GM10248 (cell line): Measurements from ENCODE around the gene DUSP18.

Source experiments
- CTCF ChIA-PET: fragments of 300-600 bp; sonication (Branson Sonifier 250); formaldehyde crosslinking; extraction: SDS; loops from one replicate; lab custom pipeline; 2021; ENCODE audit warnings: antibody characterized with exemption; lab: Yijun Ruan, JAX
- POLR2A ChIA-PET: fragments of 350-650 bp; sonication (Branson Sonifier 250); formaldehyde crosslinking; extraction: SDS; loops from one replicate; lab custom pipeline; 2020; ENCODE audit warnings: antibody characterized with exemption; lab: Yijun Ruan, JAX
- DNase-seq: peaks from one replicate; pipeline ENCODE4 v3.0.0; 2012; ENCODE audit errors: extremely low spot score
- TF ChIP-seq, protein P1 (sequence below): IDR thresholded peaks from 2 replicates; pipeline ENCODE4 v1.5.1; 2012; ENCODE audit warnings: mild to moderate bottlenecking, low read depth; ENCODE audit errors: extremely low read depth, missing control alignments, control extremely low read depth

DUSP18 gene

GRCh38 chr22:30694171-30694639 lies 26.5 kb upstream of the DUSP18 start:
- POLR2A ChIA-PET = no interaction called here
- CTCF ChIA-PET = interaction anchor here (0.9 to 1.7 kb wide), 2 partner anchors 17 to 61 kb away, joined by 3 to 4 read pairs; no protein-coding TSS in a partner anchor

DNA sequence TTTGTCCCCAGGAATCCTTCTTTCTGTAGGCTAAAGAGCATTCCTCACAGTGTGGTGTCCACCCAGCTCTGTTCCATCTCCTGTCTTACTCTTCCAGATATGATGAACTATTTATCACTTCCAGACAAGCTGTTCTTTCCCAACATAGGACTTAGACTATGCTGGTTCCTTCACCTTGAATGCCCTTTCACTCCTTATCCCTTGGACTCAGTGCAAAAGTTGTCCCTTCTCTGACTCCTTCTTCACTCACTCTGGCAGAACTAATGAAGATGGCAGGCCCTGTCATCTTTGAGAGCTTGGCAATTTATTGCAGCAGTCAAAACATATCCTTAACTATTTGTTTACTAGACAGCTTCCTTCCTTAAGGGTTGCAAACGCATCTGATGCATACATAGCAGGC lies 23.5 kb upstream of the DUSP18 start:
- DNase-seq = no peak
- POLR2A ChIA-PET = no interaction called here
- TF ChIP-seq, protein P1, sequence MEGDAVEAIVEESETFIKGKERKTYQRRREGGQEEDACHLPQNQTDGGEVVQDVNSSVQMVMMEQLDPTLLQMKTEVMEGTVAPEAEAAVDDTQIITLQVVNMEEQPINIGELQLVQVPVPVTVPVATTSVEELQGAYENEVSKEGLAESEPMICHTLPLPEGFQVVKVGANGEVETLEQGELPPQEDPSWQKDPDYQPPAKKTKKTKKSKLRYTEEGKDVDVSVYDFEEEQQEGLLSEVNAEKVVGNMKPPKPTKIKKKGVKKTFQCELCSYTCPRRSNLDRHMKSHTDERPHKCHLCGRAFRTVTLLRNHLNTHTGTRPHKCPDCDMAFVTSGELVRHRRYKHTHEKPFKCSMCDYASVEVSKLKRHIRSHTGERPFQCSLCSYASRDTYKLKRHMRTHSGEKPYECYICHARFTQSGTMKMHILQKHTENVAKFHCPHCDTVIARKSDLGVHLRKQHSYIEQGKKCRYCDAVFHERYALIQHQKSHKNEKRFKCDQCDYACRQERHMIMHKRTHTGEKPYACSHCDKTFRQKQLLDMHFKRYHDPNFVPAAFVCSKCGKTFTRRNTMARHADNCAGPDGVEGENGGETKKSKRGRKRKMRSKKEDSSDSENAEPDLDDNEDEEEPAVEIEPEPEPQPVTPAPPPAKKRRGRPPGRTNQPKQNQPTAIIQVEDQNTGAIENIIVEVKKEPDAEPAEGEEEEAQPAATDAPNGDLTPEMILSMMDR = no peak
- CTCF ChIA-PET = interaction anchor here (1.4 kb wide), 1 partner anchor 57 kb away, joined by 3 read pairs; no protein-coding TSS in a partner anchor

More at GRCh38 chr22:30694171-30694639, 26.5 kb upstream of the DUSP18 start:
- DNase-seq = peak; percentile 50
- TF ChIP-seq, protein P1 = no peak

- TF ChIP-seq, protein P1 = no peak
- POLR2A ChIA-PET = no interaction called here
- DNase-seq = no peak
- CTCF ChIA-PET = no interaction called here
Measured at GRCh38 chr22:30689622-30690021, 21.9 kb upstream of the DUSP18 start.

DNA sequence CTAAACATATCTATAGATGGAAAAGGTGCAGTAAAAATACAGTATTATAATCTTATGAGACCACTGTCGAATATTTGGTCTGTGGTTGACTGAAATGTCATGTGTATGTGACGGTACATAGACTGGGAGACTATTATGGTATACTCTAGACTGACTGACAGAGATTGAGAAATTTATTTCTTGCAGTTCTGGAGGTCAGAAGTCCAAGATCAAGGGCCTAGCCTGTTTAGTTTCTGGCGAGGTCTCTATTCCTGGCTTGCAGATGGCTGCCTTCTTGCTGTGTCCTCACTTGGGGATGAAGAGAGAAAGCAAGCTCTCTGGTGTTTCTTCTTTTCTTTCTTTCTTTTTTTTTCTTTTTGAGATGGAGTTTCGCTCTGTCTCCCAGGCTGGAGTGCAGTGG lies 19.7 kb upstream of the DUSP18 start:
- DNase-seq = no peak
- ChIA-PET POLR2A (no interaction called here), CTCF (no interaction called here)
- TF ChIP-seq, protein P1 = no peak

GRCh38 chr22:30685178-30685577 lies 17.5 kb upstream of the DUSP18 start:
- ChIA-PET POLR2A (no interaction called here), CTCF (no interaction called here)
- TF ChIP-seq, protein P1 = no peak
- no peak for DNase-seq

DNA sequence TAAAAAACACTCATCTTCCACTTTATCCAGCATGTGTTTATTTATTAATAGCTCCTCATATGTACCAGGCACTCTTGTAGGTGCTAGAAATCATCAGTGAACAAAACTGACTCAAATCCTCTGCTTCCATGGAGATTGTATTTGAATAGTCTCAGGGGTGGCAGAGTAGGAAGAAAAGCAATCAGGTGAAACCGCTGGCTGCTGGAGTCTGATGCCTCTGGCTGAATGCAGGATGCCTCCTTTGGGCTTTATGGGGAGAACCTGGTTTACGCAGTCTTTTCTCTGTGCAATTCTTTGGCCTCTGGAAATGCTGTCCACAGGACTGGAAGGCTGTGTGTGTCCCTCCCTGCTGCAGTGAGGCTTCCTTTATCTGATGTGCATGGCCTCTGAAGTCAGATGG lies 14.2 kb upstream of the DUSP18 start:
- ChIA-PET POLR2A (no interaction called here), CTCF (interaction anchor here (1.4 to 1.7 kb wide), 2 partner anchors 11 to 74 kb away, joined by 3 to 4 read pairs; partner anchors contain the start of gene TCN2)
- DNase-seq = no peak
- TF ChIP-seq, protein P1 = no peak
